Erythroblast (primary cell): ENCODE data around the gene TMEM271.

Experiments
- GATA1 ChIP-seq: IDR thresholded peaks from 2 replicates; pipeline ENCODE4 v1.6.1; 2011; ENCODE audit warnings: low read depth, mild to moderate bottlenecking, control low read depth, low read length, moderate library complexity
- POLR2A ChIP-seq: IDR thresholded peaks from 2 replicates; pipeline ENCODE4 v1.6.1; 2011; ENCODE audit warnings: mild to moderate bottlenecking, low read length

DNA sequence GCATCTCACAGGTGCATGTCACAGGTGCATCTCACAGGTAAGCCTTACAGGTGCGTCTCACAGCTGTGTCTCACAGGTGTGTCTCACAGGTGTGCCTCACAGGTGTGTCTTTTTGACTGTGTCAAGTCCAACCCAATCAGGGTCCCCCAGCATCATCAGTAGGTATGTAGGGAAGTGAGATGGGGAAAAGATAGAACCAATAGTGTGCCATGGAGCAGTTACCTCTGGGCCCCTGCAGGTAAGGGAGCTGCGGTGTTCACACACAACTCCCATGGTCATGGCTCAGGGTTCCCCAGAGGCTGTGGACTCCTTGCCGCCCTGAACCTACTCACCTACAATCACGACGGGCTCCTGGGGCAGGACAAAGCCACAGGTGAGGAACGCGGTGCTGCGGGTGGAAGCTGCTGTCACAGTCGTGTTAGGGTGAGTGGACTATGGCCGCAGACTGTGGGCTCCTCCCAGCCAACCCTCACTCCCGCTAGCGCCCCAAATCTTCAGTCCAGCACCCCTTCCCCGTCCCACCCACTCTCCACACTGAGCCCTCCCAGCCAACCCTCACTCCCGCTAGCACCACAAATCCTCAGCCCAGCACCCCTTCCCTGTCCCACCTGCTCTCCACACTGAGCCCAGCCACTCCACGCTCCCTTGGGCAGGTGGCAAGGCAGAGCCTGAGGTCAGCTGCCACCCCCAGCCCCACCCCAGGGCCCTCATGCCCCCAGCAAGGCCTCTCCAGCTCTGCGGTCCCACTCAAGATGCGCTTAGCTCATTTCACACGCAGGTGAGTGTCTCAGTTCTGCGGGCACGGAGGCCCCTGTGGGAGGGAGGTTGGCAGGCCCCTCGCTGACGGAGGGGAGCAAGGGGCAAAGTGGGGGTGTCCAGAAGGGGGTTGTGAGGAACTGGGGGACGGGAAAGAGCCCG lies 47.2 kb upstream of the TMEM271 start:
- TF ChIP-seq POLR2A (no peak), GATA1 (no peak)
